B cell (primary cell): Measurements from ENCODE around the gene ZC3H11A. TPM values are rescaled to one million over a fixed set of nuclear protein-coding genes. Genes with fewer than 3 reads are reported as not detected.

Experiments used
- ATAC-seq: fragments of 200-7000 bp; cut with Tn5 transposase; one replicate; pipeline ENCODE4 v1.10.0; 2021; ENCODE audit warnings: low read depth, mild to moderate bottlenecking, moderate number of reproducible peaks, moderate library complexity
- CTCF ChIA-PET: fragments of 350-600 bp; sonication (Branson Sonifier 250); formaldehyde crosslinking; loops from one replicate; lab custom pipeline; 2021; ENCODE audit warnings: antibody characterized with exemption, inconsistent platforms; lab: Charles Lee
- POLR2A ChIA-PET: fragments of 350-600 bp; sonication (Branson Sonifier 250); formaldehyde crosslinking; loops from one replicate; lab custom pipeline; 2021; ENCODE audit warnings: antibody characterized with exemption; lab: Charles Lee
- DNase-seq: peaks from one replicate; pipeline ENCODE4 v3.0.0; 2013
- H2AFZ ChIP-seq: 2 replicates; pipeline ENCODE4 v1.6.1; 2012; ENCODE audit warnings: mild to moderate bottlenecking, low read depth, low read length; ENCODE audit not compliant: insufficient read depth, poor library complexity, severe bottlenecking
- H3K27ac ChIP-seq, 2 donors: 1 replicate in 1 of 2; 2 replicates in 1 of 2; pipeline ENCODE4 v1.5.1; 2012 to 2013; ENCODE audit warnings: low read length in 2 of 2, mild to moderate bottlenecking in 2 of 2, moderate library complexity in 1 of 2
- H3K27me3 ChIP-seq, 4 experiments: fragments of 200-600 bp in 1 of 4; sonication (generic) in 1 of 4; replicated peaks in 1 of 4; 1 replicate in 2 of 4; 2 replicates in 2 of 4; pipeline versions ENCODE4 v1.6.1 to v1.7.0; 2013 to 2016; ENCODE audit warnings: low read length in 3 of 4, mild to moderate bottlenecking in 2 of 4, mixed read lengths in 1 of 4, moderate library complexity in 1 of 4; ENCODE audit not compliant: insufficient read depth in 4 of 4, control insufficient read depth in 3 of 4; ENCODE audit errors: control extremely low read depth in 1 of 4
- H3K36me3 ChIP-seq, 2 experiments: replicated peaks in 1 of 2; 1 replicate in 1 of 2; 2 replicates in 1 of 2; pipeline versions ENCODE4 v1.6.1 to v1.7.1; 2013; ENCODE audit warnings: low read length in 1 of 2; ENCODE audit not compliant: insufficient read depth in 2 of 2, control insufficient read depth in 1 of 2; ENCODE audit errors: control extremely low read depth in 1 of 2, extremely low read depth in 1 of 2
- H3K4me1 ChIP-seq, 2 donors: fragments of 200-600 bp in 1 of 2; sonication (generic) in 1 of 2; 1 replicate in 1 of 2; 2 replicates in 1 of 2; pipeline versions ENCODE4 v1.5.1 to v1.6.1; 2013 to 2017; ENCODE audit warnings: low read length in 2 of 2; ENCODE audit not compliant: control insufficient read depth in 2 of 2, insufficient read depth in 2 of 2
- H3K4me2 ChIP-seq: replicated peaks from 2 replicates; pipeline ENCODE3; 2012; ENCODE audit warnings: mild to moderate bottlenecking, low read depth, low read length; ENCODE audit not compliant: poor library complexity, severe bottlenecking
- H3K4me3 ChIP-seq, 5 experiments: fragments of 200-600 bp in 1 of 5; sonication (generic) in 1 of 5; 1 replicate in 3 of 5; 2 replicates in 2 of 5; pipeline versions ENCODE4 v1.5.1 to v1.7.0; 2011 to 2016; ENCODE audit warnings: low read length in 4 of 5, mild to moderate bottlenecking in 4 of 5, low read depth in 2 of 5, control low read depth in 1 of 5, moderate library complexity in 1 of 5; ENCODE audit not compliant: insufficient read depth in 1 of 5; ENCODE audit errors: control extremely low read depth in 1 of 5, extremely low read depth in 1 of 5
- H3K79me2 ChIP-seq: fragments of 200-600 bp; sonication (generic); one replicate; pipeline ENCODE4 v1.6.0; 2016; ENCODE audit warnings: low read length; ENCODE audit not compliant: control insufficient read depth, insufficient read depth
- H3K9ac ChIP-seq: fragments of 200-600 bp; sonication (generic); 2 replicates; pipeline ENCODE4 v1.6.1; 2017; ENCODE audit warnings: mild to moderate bottlenecking, low read length, moderate library complexity
- H3K9me3 ChIP-seq, 3 donors: one replicate each; pipeline versions ENCODE4 v1.6.1 to v1.7.1; 2013; ENCODE audit warnings: low read length in 2 of 3; ENCODE audit not compliant: control insufficient read depth in 2 of 3, insufficient read depth in 1 of 3; ENCODE audit errors: control extremely low read depth in 1 of 3
- H4K20me1 ChIP-seq: 2 replicates; pipeline ENCODE4 v1.6.0; 2012; ENCODE audit warnings: mild to moderate bottlenecking, low read length; ENCODE audit not compliant: insufficient read depth, control insufficient read depth, poor library complexity, severe bottlenecking
- H3K27ac Mint-ChIP-seq: one replicate; pipeline ENCODE4 v1.8.0; 2021; ENCODE audit warnings: mixed read lengths
- H3K27me3 Mint-ChIP-seq: one replicate; pipeline ENCODE4 v1.8.0; 2021; ENCODE audit warnings: mixed read lengths
- H3K4me1 Mint-ChIP-seq: one replicate; pipeline ENCODE4 v1.8.0; 2021; ENCODE audit warnings: mixed read lengths
- H3K4me3 Mint-ChIP-seq: one replicate; pipeline ENCODE4 v1.8.0; 2021; ENCODE audit warnings: mixed read lengths
- H3K9me3 Mint-ChIP-seq: one replicate; pipeline ENCODE4 v1.8.0; 2022; ENCODE audit warnings: mixed read lengths; ENCODE audit not compliant: insufficient read depth
- CTCF ChIP-seq: fragments of 200-600 bp; IDR thresholded peaks from one replicate; pipeline ENCODE4 v1.8.0; 2022; ENCODE audit warnings: antibody characterized with exemption, mild to moderate bottlenecking
- EZH2 ChIP-seq: IDR thresholded peaks from 2 replicates; pipeline ENCODE4 v1.6.1; 2012; ENCODE audit warnings: borderline replicate concordance, low read depth, mild to moderate bottlenecking, moderate library complexity, low read length; ENCODE audit not compliant: insufficient read depth, poor library complexity, severe bottlenecking
- WGBS: methylation state at CpG from one replicate; pipeline ENCODE4 v1.1.5; 2013; ENCODE audit warnings: missing lambda C conversion rate; ENCODE audit not compliant: insufficient coverage; 5-methylcytosine and 5-hydroxymethylcytosine counted together
- intact Hi-C: fragments of 100-400 bp; cut with micrococcal nuclease; formaldehyde crosslinking; loops from one replicate; pipeline ENCODE4 v1.10.0; 2022
- polyA plus RNA-seq: library from polyadenylated mRNA; depleted of rRNA; stranded (reverse); fragments of >200 nt; gene quantifications from 2 replicates; pipeline ENCODE4 v1.2.3, GENCODE V29; 2012
- total RNA-seq, 2 donors: library from RNA; stranded (reverse); fragments of 120-200 nt in 1 of 2; gene quantifications; 1 replicate in 1 of 2; 2 replicates in 1 of 2; pipeline versions ENCODE4 v1.2.3 to v1.2.4, GENCODE V29; 2013 to 2022

ZC3H11A gene
- total and polyA plus RNA-seq, 2 donors (not counting 1 experiment from before 2014, with no cell fraction given), result 72.1 to 130 TPM

- intact Hi-C loops, result loop anchor here (10.0 kb wide), 2 partner anchors 765 to 835 kb away; partner anchors contain the start of genes ADIPOR1 and PPFIA4
- Mint-ChIP-seq H3K27me3 (no peaks in the 10 kb centered on the region), H3K9me3 (no peaks in the 10 kb centered on the region), H3K4me3 (no peak overlapping the region), H3K27ac (no peak overlapping the region), H3K4me1 (peaks cover 3% of the 10 kb centered on the region)
- H3K27me3 ChIP-seq, result no peaks in the 10 kb centered on the region
- DNase-seq, result no peak
- H3K36me3 ChIP-seq, result no peaks in the 10 kb centered on the region
- TF ChIP-seq EZH2 (no peak), CTCF (no peak)
- H2AFZ ChIP-seq, result no peak overlapping the region
- H3K9me3 ChIP-seq, result no peaks in the 10 kb centered on the region
- H3K9ac ChIP-seq, result no peak overlapping the region
- no peaks in the 10 kb centered on the region for H3K79me2 ChIP-seq
- H3K4me2 ChIP-seq, result no peak overlapping the region
- WGBS, result 70% methylated on average over 2 of the region's 3 CpGs
- H4K20me1 ChIP-seq, result no peaks in the 10 kb centered on the region
- ATAC-seq, result no peak
- POLR2A ChIA-PET, result no interaction called here
- no peak overlapping the region for H3K4me3 ChIP-seq
- CTCF ChIA-PET, result interaction anchor here (1.0 kb wide), 1 partner anchor 10 kb away, joined by 3 read pairs; no protein-coding TSS in a partner anchor
- H3K27ac ChIP-seq, result no peak overlapping the region
- H3K4me1 ChIP-seq, result peaks cover 3% of the 10 kb centered on the region in 2 donors
These were observed 5.5 kb upstream of the ZC3H11A start for GRCh38 chr1:203789966-203790365.

GRCh38 chr1:203791498-203791897 is 3.9 kb upstream of the ZC3H11A start:
- H3K4me1 ChIP-seq, result peaks cover 5 to 6% of the 10 kb centered on the region in 2 donors
- Mint-ChIP-seq H3K27ac (no peak overlapping the region), H3K9me3 (no peaks in the 10 kb centered on the region), H3K27me3 (no peaks in the 10 kb centered on the region), H3K4me1 (peaks cover 14% of the 10 kb centered on the region), H3K4me3 (no peak overlapping the region)
- H3K79me2 ChIP-seq, result peaks cover 10% of the 10 kb centered on the region
- CTCF ChIA-PET, result interaction anchor here (0.7 to 0.9 kb wide), 3 partner anchors 14 to 287 kb away, joined by 3 to 5 read pairs (median 4); no protein-coding TSS in a partner anchor
- POLR2A ChIA-PET, result no interaction called here
- no peak overlapping the region for H2AFZ ChIP-seq
- H3K4me3 ChIP-seq, result no peak overlapping the region
- no peak overlapping the region for H3K27ac ChIP-seq
- ATAC-seq, result no peak
- TF ChIP-seq EZH2 (no peak), CTCF (no peak)
- no peaks in the 10 kb centered on the region for H3K27me3 ChIP-seq
- H3K9ac ChIP-seq, result no peak overlapping the region
- WGBS, result no CpG with 5 or more reads among the region's 3 CpGs
- intact Hi-C loops, result loop anchor here (10.0 kb wide), 2 partner anchors 767 to 837 kb away; partner anchors contain the start of genes ADIPOR1 and PPFIA4
- no peaks in the 10 kb centered on the region for H3K36me3 ChIP-seq
- no peak overlapping the region for H3K4me2 ChIP-seq
- no peak for DNase-seq
- H4K20me1 ChIP-seq, result no peaks in the 10 kb centered on the region
- no peaks in the 10 kb centered on the region for H3K9me3 ChIP-seq
